ENCODE data around the gene NFX1.
"Not testable (repeated sequence)": the region's sequence is repeated elsewhere in the genome, so short reads cannot be mapped to it uniquely, and the experiment has no call there.

The NFX1 gene

GRCh38 chr9:33311953-33312352 is 21.6 kb downstream of the NFX1 start:
- DNase-seq: no peak

- DNase-seq: no peak
Observed at GRCh38 chr9:33315371-33315770, 25.1 kb downstream of the NFX1 start.

- DNase-seq: not testable (repeated sequence)
Observed at GRCh38 chr9:33317136-33317535, 26.8 kb downstream of the NFX1 start.

GRCh38 chr9:33318225-33318624 is 27.9 kb downstream of the NFX1 start:
- DNase-seq: no peak

GRCh38 chr9:33318781-33319180 is 28.5 kb downstream of the NFX1 start:
- no peak for DNase-seq

- no peak for DNase-seq
Observed at GRCh38 chr9:33320230-33320567, 29.9 kb downstream of the NFX1 start.

GRCh38 chr9:33320568-33321261 is 30.4 kb downstream of the NFX1 start:
- no peak for DNase-seq

GRCh38 chr9:33329117-33329563 is 38.8 kb downstream of the NFX1 start:
- DNase-seq: no peak

- no peak for DNase-seq
Observed at GRCh38 chr9:33329979-33330378, 39.7 kb downstream of the NFX1 start.

GRCh38 chr9:33331377-33331891 is 41.1 kb downstream of the NFX1 start:
- DNase-seq: no peak

GRCh38 chr9:33332011-33332410 is 41.7 kb downstream of the NFX1 start:
- no peak for DNase-seq

- not testable (repeated sequence) for DNase-seq
Observed at GRCh38 chr9:33332956-33333355, 42.6 kb downstream of the NFX1 start.

- no peak for DNase-seq
Observed at GRCh38 chr9:33340186-33340585, 49.9 kb downstream of the NFX1 start.

- no peak for DNase-seq
Observed at GRCh38 chr9:33341182-33341581, 50.9 kb downstream of the NFX1 start.

GRCh38 chr9:33344145-33344544 is 53.8 kb downstream of the NFX1 start:
- DNase-seq: no peak

GRCh38 chr9:33346564-33346963 is 56.2 kb downstream of the NFX1 start:
- no peak for DNase-seq

- no peak for DNase-seq
Observed at GRCh38 chr9:33348998-33349397, 58.7 kb downstream of the NFX1 start.

GRCh38 chr9:33349743-33350142 is 59.4 kb downstream of the NFX1 start:
- DNase-seq: no peak

- DNase-seq: no peak
Observed at GRCh38 chr9:33350310-33350709, 60.0 kb downstream of the NFX1 start.

GRCh38 chr9:33351547-33351946 is 61.2 kb downstream of the NFX1 start:
- no peak for DNase-seq

- peak; percentile 21 for DNase-seq
Observed at GRCh38 chr9:33354651-33355211, 64.4 kb downstream of the NFX1 start.

GRCh38 chr9:33355933-33356332 is 65.6 kb downstream of the NFX1 start:
- DNase-seq: no peak

- not testable (repeated sequence) for DNase-seq
Observed at GRCh38 chr9:33358641-33359040, 68.3 kb downstream of the NFX1 start.

GRCh38 chr9:33364127-33364526 is 73.8 kb downstream of the NFX1 start:
- no peak for DNase-seq

GRCh38 chr9:33364814-33365213 is 74.5 kb downstream of the NFX1 start:
- not testable (repeated sequence) for DNase-seq

All from NCI-H2171 treated with DMSO at 0.1 percent for 48 hours (cell line).